ENCODE measurements around the gene PAGE2.
"Not testable (repeated sequence)": the region's sequence is repeated elsewhere in the genome, so short reads cannot be mapped to it uniquely, and the experiment has no call there.

The PAGE2 gene

DNA sequence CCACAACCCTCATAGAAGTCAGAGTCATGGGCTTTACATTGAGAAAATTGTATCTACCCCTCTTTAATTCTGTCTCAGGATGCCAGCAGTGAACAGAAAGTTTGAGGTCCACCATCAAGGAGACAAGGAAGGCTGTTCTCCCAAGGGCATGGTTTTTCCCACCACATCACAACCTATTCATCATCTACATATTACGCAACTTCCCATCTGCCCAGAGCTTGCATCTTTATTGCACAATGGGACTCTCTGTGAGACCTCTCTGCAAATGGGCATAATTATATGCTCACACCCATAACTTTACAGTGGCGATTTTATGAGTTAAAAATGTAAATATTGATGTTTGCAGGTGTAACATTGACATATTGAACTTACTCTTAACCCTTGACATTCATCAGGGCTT is 38.9 kb downstream of the PAGE2 start:
- DNase-seq = no peak

DNA sequence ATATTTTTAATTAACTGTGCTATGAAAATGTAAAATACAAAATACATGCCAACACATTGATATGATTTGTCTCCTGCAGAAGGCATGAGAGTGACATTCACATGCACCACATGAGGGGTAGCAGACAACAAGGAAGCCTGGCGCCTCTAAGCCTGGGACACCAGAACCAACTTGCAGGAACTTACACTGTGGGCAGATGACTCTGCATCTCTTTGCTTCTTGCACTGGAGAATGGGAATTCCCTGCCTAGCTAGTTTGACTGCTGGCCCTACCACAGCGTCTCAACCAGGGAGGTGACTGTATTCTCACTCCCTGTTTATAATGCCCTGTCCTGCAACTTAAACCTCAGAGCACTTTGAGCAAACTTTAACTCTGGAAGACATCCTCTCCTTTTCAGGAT is 40.5 kb downstream of the PAGE2 start:
- no peak for DNase-seq

DNA sequence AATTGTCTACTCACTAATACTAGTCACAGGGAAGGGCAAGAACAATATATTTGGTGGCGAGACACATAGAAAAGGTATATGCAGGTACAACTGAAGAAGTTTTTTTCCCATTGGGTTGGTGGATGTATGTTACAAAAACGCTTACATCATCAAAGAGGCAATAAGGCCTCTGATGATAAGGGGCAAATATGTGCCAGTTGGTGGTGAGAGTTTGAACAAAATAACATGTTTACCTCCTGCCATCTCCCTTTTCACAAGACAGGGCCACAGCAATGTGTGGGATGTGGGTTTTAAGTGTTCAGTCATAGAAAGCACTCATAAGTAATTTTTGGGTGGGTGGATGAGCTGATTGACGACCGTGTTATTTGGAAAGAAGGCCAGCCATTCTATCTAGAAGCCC is 41.7 kb downstream of the PAGE2 start:
- no peak for DNase-seq

DNA sequence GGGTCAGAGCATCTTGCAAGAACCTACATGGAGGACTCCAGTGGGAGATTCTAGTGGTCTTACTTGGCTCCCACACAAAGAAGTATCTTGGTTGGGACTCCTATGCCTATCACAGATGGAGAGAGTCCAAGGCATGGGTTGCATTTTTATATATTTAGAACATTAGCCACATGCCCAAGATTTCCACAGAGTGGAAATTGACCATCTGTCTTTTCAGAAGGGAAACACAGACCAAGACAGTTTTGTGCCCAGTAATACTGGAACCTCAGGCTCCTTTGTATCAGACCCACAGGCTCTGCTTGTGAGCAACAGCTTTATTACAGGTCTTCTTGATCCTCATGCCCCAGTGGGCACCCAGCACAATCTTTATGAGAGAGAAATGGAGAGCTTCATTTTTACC is 43.6 kb downstream of the PAGE2 start:
- peak in 1 of 14 donors; percentile 72 for DNase-seq

DNA sequence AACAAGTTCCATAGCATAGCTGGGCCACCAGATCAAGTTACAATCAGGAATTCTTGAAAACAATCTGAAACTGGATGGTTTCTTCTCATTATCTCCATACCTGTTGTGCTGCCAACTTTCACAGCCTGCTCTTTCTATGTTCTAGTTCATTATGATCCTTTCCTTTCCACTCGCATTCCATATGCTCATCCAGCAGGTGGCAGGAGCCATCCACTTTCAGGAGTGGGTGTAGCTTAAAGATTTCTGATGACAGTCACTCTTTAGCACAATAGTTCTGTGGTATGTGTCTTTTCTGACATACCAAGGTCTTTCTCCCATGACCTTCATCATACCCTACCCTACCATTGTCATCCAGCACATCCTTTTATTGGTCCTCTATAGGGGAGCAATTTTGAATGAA is 46.4 kb downstream of the PAGE2 start:
- peak in 3 of 14 donors; percentile 0 to 28 (median 1) for DNase-seq

DNA sequence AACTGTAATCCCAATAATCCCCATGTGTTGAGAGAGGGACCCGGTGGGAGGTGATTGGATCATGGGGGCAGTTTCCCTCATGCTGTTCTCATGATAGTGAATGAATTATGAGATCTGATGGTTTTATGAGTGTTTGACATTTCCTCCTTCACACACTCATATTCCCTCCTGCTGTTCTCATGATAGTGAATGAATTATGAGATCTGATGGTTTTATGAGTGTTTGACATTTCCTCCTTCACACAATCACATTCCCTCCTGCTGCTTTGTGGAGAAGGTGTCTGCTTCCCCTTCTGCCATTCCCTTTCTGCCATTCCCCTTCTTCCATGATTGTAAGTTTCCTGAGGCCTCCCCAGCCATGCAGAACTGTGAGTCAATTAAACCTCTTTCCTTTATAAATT is 52.0 kb downstream of the PAGE2 start:
- DNase-seq = not testable (repeated sequence)

Data from C1 segment of cervical spinal cord (tissue), 14 donors.